ENCODE measurements around the gene KIF5B. TPM values are rescaled to one million over a fixed set of nuclear protein-coding genes. Genes with fewer than 3 reads are reported as not detected.

KIF5B gene
- total and polyA plus RNA-seq, 2 donors (not counting 3 experiments of a cell fraction or from before 2014, with no cell fraction given), result 24.7 to 159 TPM

DNA sequence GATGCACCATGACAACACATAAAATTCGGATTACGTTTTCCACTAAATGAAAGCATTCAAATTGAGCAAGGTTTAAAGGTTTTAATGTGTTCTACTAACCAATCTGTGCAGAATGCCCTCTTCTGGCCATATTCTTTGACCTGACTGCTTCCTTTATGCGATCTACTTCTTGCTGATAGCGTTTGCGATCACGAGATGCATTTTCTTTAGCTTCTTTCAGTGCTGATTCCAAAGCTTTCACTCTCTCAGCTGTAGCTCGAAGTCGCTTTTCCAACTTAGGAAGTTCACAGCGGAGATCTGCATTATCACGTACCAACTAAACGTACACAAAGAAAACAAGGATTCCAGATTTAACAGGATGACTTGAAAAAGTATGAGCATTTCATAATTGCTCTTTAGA lies 39.2 kb downstream of the KIF5B start:
- Histone ChIP-seq H3K4me2 (ENCODE audit: insufficient read depth, low read length) (no peak overlapping the region), H3K27ac (ENCODE audit: insufficient read depth, low read depth, low read length) (no peak overlapping the region), H3K27me3 (ENCODE audit: control insufficient read depth in 2 of 2, insufficient read depth in 2 of 2, low read length in 2 of 2) (no peaks in the 10 kb centered on the region), H3K9me1 (replicated peaks; ENCODE audit: control insufficient read depth, extremely low read depth, insufficient read depth, low read length) (no peaks in the 10 kb centered on the region), H3K4me1 (ENCODE audit: control insufficient read depth, extremely low read depth, insufficient read depth, low read length) (no peaks in the 10 kb centered on the region), H3K4me3 (replicated peaks in 1 of 3; ENCODE audit: insufficient read depth in 1 of 3, low read depth in 1 of 3, low read length in 3 of 3) (no peak overlapping the region), H3K9ac (replicated peaks; ENCODE audit: extremely low read depth, insufficient read depth, low read length) (no peak overlapping the region), H4K20me1 (replicated peaks; ENCODE audit: control insufficient read depth, extremely low read depth, insufficient read depth, low read length) (no peaks in the 10 kb centered on the region), H3K9me3 (replicated peaks; ENCODE audit: control insufficient read depth, insufficient read depth, low read length) (no peaks in the 10 kb centered on the region), H3K79me2 (ENCODE audit: control insufficient read depth, insufficient read depth, low read length) (peaks cover 5% of the 10 kb centered on the region), H3K36me3 (ENCODE audit: control insufficient read depth in 2 of 2, extremely low read depth in 1 of 2, insufficient read depth in 2 of 2, low read length in 2 of 2) (peaks cover 15 to 53% of the 10 kb centered on the region in 2 experiments), H2AFZ (ENCODE audit: low read depth, low read length) (no peak overlapping the region)
- no peak for DNase-seq (ENCODE audit: low read depth, low spot score)
- intact Hi-C loops (cut with micrococcal nuclease) (no loop called here), dilution Hi-C loops (cut with MboI; ENCODE audit: extremely low pct_ligation_motif_present, low sequenced_read_pairs) (no loop called here)
- TF ChIP-seq FOS (IDR thresholded peaks at IDR 0.05; ENCODE audit: borderline replicate concordance, insufficient read depth, low read length) (no peak), MAX (IDR thresholded peaks at IDR 0.05; ENCODE audit: insufficient read depth, insufficient read length) (no peak), GATA2 (IDR thresholded peaks at IDR 0.05; ENCODE audit: insufficient read depth, insufficient read length, low read depth, low read length) (no peak), EZH2 (IDR thresholded peaks at IDR 0.05; ENCODE audit: borderline replicate concordance, low read depth, low read length, severe bottlenecking) (no peak), POLR2AphosphoS5 (IDR thresholded peaks at IDR 0.05; ENCODE audit: insufficient read depth, low read depth, low read length) (no peak)
- TF ChIP-seq, protein P1, sequence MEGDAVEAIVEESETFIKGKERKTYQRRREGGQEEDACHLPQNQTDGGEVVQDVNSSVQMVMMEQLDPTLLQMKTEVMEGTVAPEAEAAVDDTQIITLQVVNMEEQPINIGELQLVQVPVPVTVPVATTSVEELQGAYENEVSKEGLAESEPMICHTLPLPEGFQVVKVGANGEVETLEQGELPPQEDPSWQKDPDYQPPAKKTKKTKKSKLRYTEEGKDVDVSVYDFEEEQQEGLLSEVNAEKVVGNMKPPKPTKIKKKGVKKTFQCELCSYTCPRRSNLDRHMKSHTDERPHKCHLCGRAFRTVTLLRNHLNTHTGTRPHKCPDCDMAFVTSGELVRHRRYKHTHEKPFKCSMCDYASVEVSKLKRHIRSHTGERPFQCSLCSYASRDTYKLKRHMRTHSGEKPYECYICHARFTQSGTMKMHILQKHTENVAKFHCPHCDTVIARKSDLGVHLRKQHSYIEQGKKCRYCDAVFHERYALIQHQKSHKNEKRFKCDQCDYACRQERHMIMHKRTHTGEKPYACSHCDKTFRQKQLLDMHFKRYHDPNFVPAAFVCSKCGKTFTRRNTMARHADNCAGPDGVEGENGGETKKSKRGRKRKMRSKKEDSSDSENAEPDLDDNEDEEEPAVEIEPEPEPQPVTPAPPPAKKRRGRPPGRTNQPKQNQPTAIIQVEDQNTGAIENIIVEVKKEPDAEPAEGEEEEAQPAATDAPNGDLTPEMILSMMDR (IDR thresholded peaks at IDR 0.05; ENCODE audit: extremely low read depth in 1 of 2, insufficient read depth in 1 of 2, low read depth in 1 of 2, low read length in 2 of 2), result no peak
- ChIA-PET POLR2A (no interaction called here), CTCF (interaction anchor here (1.6 to 1.7 kb wide), 2 partner anchors 155 to 194 kb away, joined by 6 to 7 read pairs; no protein-coding TSS in a partner anchor)
- no TSS peak for BruUV-seq (replicated peaks)
- no peak for FAIRE-seq
